Measurements from ENCODE around the gene SLC15A4. TPM values are rescaled to one million over a fixed set of nuclear protein-coding genes. Genes with fewer than 3 reads are reported as not detected.
"Not testable (repeated sequence)": the region's sequence is repeated elsewhere in the genome, so short reads cannot be mapped to it uniquely, and the experiment has no call there.

Gene SLC15A4
- total RNA-seq, 3 donors from 2014 or later, result 38.6 to 64.7 (median 41.0) TPM

DNA sequence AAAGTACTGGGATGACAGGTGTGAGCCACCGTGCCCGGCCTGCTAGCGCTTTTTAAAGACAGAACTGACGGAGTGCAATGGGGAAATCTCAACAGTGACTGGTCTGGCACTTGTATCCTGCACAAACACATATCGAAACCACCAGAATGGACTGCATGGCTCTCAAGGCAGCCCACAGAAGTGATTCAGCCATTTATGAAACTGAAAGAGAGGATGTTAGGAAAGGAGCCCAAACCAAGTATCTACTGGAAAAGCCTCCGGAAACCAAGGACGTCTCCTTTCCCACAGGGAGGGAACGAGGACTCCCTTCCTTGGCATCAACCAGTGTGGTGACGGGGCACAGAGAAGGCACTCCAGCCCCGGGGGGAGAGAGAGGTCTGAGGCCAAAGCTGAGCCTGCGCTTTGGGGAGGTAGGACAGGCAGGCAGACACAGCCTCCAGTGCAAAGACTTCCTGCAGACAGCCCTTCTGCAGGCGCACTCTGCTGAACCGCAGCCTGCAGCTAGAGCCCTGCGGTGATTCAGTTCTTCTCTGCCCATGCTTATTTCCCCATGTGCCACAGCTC is 16.5 kb downstream of the SLC15A4 start:
- Histone ChIP-seq H3K4me1 (no peaks in the 10 kb centered on the region), H3K27me3 (no peaks in the 10 kb centered on the region), H3K9me3 (peaks cover 0 to 5% of the 10 kb centered on the region in 2 donors), H3K36me3 (no peaks in the 10 kb centered on the region), H3K4me3 (no peak overlapping the region), H3K27ac (no peak overlapping the region)
- intact Hi-C loops (cut with DNase I; ENCODE audit: low total_unique reads), result no loop called here
- DNase-seq (ENCODE audit: low spot score in 2 of 2), result peak in 1 of 2 donors; percentile 25
- no peak for TF ChIP-seq POLR2AphosphoS5 (IDR thresholded peaks at IDR 0.05)
- TF ChIP-seq, protein P1, sequence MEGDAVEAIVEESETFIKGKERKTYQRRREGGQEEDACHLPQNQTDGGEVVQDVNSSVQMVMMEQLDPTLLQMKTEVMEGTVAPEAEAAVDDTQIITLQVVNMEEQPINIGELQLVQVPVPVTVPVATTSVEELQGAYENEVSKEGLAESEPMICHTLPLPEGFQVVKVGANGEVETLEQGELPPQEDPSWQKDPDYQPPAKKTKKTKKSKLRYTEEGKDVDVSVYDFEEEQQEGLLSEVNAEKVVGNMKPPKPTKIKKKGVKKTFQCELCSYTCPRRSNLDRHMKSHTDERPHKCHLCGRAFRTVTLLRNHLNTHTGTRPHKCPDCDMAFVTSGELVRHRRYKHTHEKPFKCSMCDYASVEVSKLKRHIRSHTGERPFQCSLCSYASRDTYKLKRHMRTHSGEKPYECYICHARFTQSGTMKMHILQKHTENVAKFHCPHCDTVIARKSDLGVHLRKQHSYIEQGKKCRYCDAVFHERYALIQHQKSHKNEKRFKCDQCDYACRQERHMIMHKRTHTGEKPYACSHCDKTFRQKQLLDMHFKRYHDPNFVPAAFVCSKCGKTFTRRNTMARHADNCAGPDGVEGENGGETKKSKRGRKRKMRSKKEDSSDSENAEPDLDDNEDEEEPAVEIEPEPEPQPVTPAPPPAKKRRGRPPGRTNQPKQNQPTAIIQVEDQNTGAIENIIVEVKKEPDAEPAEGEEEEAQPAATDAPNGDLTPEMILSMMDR (IDR thresholded peaks at IDR 0.05), result no peak
- no peak for TF ChIP-seq POLR2A (IDR thresholded peaks at IDR 0.05)

DNA sequence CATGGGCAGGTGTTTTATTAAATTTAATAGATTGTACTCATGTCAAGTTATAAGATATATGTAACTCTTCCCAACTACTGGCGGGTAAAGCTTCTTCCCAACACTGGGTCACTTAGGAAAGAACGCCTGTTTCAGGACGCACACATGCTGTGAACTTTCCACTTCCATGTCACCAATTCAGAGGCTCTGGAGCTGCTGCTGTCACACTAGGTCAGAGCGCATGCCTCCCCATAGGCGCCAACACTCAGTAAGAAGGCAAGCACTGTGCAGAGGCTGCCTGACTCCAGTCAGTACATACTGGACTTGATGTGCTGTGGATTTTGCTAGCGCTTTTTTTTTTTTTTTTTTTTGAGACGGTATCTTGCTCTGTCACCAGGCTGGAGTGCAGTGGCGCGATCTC is 17.2 kb downstream of the SLC15A4 start:
- no peak overlapping the region for H3K27ac ChIP-seq
- no peak for DNase-seq (ENCODE audit: low spot score in 2 of 2)
- no peak for TF ChIP-seq POLR2A (IDR thresholded peaks at IDR 0.05)
- no peak for TF ChIP-seq POLR2AphosphoS5 (IDR thresholded peaks at IDR 0.05)
- TF ChIP-seq, protein P1 (IDR thresholded peaks at IDR 0.05), result no peak
- intact Hi-C loops (cut with DNase I; ENCODE audit: low total_unique reads), result no loop called here
- peaks cover 0 to 5% of the 10 kb centered on the region in 2 donors for H3K9me3 ChIP-seq
- no peak overlapping the region for H3K4me3 ChIP-seq
- no peaks in the 10 kb centered on the region for H3K4me1 ChIP-seq
- no peaks in the 10 kb centered on the region for H3K36me3 ChIP-seq
- H3K27me3 ChIP-seq, result no peaks in the 10 kb centered on the region

DNA sequence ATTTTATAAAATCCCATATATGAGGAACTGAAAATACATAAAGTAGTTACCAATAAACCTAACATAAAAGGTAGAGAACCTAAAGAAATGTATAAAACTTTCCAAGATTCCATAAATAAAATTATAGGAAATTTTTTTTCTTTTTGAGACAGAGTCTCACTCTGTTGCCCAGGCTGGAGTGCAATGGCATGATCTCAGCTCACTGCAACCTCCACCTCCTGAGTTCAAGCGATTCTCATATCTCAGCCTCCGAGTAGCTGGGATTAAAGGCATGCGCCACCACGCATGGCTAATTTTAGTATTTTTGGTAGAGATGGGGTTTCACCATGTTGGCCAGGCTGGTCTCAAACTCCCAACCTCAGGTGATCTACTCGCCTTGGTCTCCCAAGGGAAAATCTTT is 18.4 kb downstream of the SLC15A4 start:
- H3K27me3 ChIP-seq; H3K9me3 ChIP-seq; H3K4me3 ChIP-seq; DNase-seq (ENCODE audit: low spot score in 2 of 2); H3K27ac ChIP-seq; intact Hi-C loops (cut with DNase I; ENCODE audit: low total_unique reads); H3K36me3 ChIP-seq; H3K4me1 ChIP-seq: not testable (repeated sequence)

GRCh38 chr12:128804762-128805161 is 19.0 kb downstream of the SLC15A4 start:
- TF ChIP-seq POLR2A (IDR thresholded peaks at IDR 0.05) (no peak), POLR2AphosphoS5 (IDR thresholded peaks at IDR 0.05) (no peak)
- TF ChIP-seq, protein P1 (IDR thresholded peaks at IDR 0.05), result no peak
- no peaks in the 10 kb centered on the region for H3K4me1 ChIP-seq
- H3K27ac ChIP-seq, result no peak overlapping the region
- H3K36me3 ChIP-seq, result no peaks in the 10 kb centered on the region
- intact Hi-C loops (cut with DNase I; ENCODE audit: low total_unique reads), result no loop called here
- peaks cover 0 to 5% of the 10 kb centered on the region in 2 donors for H3K9me3 ChIP-seq
- no peaks in the 10 kb centered on the region for H3K27me3 ChIP-seq
- no peak for DNase-seq (ENCODE audit: low spot score in 2 of 2)
- no peak overlapping the region for H3K4me3 ChIP-seq

GRCh38 chr12:128803788-128804187 is 20.0 kb downstream of the SLC15A4 start:
- H3K27ac ChIP-seq, result no peak overlapping the region
- no peaks in the 10 kb centered on the region for H3K4me1 ChIP-seq
- TF ChIP-seq POLR2A (IDR thresholded peaks at IDR 0.05) (no peak), POLR2AphosphoS5 (IDR thresholded peaks at IDR 0.05) (no peak)
- TF ChIP-seq, protein P1 (IDR thresholded peaks at IDR 0.05), result no peak
- peaks cover 0 to 5% of the 10 kb centered on the region in 2 donors for H3K9me3 ChIP-seq
- H3K36me3 ChIP-seq, result no peaks in the 10 kb centered on the region
- H3K27me3 ChIP-seq, result no peaks in the 10 kb centered on the region
- intact Hi-C loops (cut with DNase I; ENCODE audit: low total_unique reads), result no loop called here
- no peak overlapping the region for H3K4me3 ChIP-seq
- no peak for DNase-seq (ENCODE audit: low spot score in 2 of 2)

- no peak overlapping the region for H3K27ac ChIP-seq
- intact Hi-C loops (cut with DNase I; ENCODE audit: low total_unique reads), result no loop called here
- H3K9me3 ChIP-seq, result peaks cover 0 to 5% of the 10 kb centered on the region in 2 donors
- H3K27me3 ChIP-seq, result no peaks in the 10 kb centered on the region
- H3K4me1 ChIP-seq, result no peaks in the 10 kb centered on the region
- TF ChIP-seq POLR2AphosphoS5 (IDR thresholded peaks at IDR 0.05) (no peak), POLR2A (IDR thresholded peaks at IDR 0.05) (no peak)
- TF ChIP-seq, protein P1 (IDR thresholded peaks at IDR 0.05), result no peak
- no peaks in the 10 kb centered on the region for H3K36me3 ChIP-seq
- H3K4me3 ChIP-seq, result no peak overlapping the region
- DNase-seq (ENCODE audit: low spot score in 2 of 2), result peak in 1 of 2 donors; percentile 15
Measured at GRCh38 chr12:128802756-128803155, 21.0 kb downstream of the SLC15A4 start.

All from breast epithelium (tissue), 4 donors.